Stromal cell of bone marrow (primary cell): ENCODE data around the gene ATG7.
"Not testable (repeated sequence)": the region's sequence is repeated elsewhere in the genome, so short reads cannot be mapped to it uniquely, and the experiment has no call there.

Experiments used
- DNase-seq: peaks from one replicate; pipeline ENCODE4 v3.0.0-alpha.2; 2012; ENCODE audit warnings: low read depth

Gene ATG7

DNA sequence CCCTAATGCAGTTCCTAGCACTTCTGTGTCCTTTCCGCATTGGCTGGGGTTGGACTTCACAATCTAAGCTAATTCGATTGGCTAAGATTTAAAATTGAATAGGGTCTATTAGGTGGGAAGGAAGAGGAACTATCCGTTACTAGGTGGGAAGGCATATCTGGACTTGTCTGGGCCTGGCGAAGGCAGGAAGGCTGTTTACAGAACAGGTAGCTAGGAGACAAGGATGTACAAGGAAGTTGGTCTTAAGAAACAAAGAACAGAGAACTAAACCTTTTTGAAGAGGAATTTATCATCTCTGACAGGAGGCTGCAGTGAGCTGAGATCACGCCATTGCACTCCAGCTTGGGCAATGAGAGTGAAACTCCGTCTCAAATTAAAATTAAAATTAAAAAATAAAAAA, 17.3 kb upstream of the ATG7 start:
- no peak for DNase-seq

DNA sequence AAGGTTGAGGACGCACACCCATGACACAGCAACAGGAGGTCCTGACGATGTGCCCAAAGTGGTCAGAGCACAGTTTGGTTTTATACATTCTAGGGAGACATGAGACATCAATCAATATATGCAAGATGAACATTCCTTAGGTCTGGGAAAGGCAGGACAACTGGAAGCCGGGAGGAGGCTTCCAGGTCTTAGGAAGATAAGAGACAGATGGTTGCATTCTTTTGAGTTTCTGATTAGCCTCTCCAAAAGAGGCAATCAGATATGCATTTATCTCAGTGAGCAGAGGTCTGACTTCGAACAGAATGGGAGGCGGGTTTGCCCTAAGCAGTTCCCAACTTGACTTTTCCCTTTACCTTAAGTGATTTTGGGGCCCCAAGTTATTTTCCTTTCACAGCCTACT, 16.7 kb upstream of the ATG7 start:
- not testable (repeated sequence) for DNase-seq

DNA sequence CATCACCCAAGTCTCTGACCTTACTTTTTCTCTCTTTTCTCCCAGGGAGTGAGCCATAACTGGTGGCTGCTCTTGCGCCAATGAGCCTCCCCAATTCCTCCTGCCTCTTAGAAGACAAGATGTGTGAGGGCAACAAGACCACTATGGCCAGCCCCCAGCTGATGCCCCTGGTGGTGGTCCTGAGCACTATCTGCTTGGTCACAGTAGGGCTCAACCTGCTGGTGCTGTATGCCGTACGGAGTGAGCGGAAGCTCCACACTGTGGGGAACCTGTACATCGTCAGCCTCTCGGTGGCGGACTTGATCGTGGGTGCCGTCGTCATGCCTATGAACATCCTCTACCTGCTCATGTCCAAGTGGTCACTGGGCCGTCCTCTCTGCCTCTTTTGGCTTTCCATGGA, 13.2 kb upstream of the ATG7 start:
- no peak for DNase-seq

DNA sequence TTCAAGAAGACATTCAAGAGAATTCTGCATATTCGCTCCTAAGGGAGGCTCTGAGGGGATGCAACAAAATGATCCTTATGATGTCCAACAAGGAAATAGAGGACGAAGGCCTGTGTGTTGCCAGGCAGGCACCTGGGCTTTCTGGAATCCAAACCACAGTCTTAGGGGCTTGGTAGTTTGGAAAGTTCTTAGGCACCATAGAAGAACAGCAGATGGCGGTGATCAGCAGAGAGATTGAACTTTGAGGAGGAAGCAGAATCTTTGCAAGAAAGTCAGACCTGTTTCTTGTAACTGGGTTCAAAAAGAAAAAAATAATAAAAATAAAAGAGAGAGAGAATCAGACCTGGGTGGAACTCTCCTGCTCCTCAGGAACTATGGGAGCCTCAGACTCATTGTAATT, 11.7 kb upstream of the ATG7 start:
- DNase-seq, result no peak

DNA sequence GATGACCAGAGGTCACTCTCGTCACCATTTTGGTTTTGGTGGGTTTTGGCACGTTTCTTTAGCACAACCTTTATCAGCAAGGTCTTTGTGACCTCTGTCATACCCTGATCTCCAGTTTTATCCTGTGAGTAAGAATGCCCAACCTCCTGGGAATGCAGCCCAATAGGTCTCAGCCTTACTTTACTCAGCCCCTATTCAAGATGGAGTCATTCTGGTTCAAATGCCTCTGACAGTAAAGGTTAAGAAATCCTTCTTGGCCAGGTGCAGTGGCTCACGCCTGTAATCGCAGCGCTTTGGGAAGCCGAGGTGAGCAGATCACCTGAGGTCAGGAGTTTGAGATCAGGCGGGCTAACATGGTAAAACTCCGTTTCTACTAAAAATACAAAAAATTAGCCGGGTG, 3.2 kb upstream of the ATG7 start:
- DNase-seq, result no peak

DNA sequence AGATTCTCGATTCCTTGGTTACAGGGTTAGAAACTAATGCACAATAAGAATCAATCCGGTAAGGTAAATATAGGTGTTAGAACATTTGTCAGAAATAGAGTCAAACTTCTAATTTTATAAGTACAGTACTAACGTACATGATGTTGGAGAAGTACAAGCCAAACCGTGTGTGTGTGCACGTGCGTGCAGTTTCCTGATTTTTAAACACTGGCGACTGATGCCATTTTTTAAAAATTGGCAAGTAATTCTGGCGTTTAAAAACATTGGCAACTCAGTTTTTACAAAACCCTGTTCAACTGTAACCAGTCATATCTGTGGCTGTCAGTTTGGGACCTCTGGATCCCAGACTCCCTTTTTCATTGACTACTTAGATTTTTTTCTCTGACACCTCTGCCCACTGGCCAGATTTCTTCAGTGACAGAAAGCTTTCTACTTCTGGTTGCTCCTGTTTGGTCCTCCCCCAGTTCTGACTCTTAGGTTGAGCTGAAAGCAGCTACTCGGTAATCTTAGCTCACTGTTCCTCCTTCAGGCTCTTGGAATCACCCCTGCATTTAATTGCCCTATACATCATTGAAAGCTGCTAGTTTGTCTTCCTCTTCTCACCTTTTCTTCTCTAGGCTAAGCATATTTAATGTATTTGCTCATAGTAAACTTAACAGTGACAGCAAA, 843 bp downstream of the ATG7 start:
- no peak for DNase-seq

DNA sequence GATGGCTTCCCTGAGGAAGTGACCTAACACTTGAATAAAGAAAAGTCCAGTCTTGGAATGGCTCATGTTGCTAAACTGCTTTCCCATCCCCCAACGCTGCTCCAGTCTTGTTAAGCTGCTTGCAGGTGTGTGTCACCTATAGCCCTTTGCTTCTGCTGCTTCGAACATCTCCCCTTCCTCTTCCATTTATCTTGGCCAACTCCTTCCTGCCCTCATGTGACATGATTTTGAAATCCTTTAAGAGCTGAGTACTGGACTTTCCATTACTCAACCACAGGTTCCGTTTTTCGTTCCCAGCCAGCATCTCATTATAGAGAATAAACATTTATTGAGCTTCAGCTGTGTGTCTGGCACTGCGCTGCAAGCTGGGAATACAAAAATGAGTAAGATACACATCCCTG, 1.7 kb downstream of the ATG7 start:
- no peak for DNase-seq

DNA sequence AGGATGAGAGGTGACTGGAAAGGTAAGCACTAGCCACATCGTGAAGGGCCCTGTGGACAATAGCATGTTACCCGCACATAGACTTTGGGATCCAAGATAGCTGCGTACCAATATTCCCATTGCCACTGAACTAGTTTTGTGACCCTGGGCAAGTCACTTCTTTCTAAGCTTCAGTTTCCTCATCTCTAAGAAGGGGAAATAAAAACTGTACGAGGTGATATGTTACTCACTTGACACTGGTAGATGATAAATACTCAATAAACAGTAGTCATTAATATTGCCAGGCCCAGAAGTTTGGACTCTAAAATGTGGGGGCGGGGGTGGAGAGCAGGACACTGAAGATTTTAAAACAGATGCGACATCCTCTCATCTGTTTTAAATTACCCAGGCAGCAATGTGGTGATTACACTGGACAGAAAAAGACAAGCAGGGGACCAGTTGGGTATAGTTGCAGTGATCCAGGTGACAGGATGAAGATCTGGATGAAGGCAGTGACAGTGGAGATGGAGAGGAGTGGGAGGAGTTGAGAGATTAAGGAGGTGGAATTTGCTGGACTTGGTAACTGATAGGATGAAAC, 2.5 kb downstream of the ATG7 start:
- no peak for DNase-seq

DNA sequence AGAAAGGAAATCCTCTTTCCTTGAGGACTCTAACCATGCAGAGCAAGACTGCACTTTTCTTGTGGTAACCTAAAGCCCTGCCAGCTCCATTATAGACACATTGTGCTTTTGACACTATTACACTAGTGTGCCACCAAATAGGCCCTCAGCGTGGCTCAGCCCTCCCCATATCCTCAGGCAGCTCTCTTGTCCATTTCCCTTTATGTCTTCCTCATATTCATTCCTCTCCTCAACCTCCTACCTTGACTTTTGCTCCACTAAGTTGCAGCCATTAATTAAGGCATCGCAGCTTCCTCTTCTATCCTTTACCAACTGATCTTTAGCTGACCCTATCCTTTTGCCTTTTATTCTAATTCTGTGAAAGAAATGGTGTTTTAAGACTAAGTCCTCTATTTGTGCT, 3.7 kb downstream of the ATG7 start:
- no peak for DNase-seq

DNA sequence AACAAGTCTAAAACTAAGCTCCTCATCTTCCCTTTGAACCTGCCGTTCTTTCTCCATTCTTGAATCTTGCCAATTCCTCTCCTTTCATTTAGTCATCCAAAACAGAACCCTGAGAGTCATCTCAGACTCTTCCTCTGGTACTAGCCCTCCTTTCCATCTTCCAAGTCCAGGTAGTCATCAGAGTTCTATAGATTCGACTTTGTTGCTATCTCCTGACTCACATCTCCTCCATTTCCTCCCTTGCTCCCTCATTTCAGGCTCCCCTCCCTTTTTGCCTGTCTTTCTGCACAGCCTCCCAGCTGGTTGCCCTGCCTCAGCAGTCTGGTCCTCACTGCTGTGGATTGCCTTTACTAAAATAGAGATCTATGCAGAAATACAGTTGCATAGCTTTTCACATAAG, 4.7 kb downstream of the ATG7 start:
- no peak for DNase-seq

DNA sequence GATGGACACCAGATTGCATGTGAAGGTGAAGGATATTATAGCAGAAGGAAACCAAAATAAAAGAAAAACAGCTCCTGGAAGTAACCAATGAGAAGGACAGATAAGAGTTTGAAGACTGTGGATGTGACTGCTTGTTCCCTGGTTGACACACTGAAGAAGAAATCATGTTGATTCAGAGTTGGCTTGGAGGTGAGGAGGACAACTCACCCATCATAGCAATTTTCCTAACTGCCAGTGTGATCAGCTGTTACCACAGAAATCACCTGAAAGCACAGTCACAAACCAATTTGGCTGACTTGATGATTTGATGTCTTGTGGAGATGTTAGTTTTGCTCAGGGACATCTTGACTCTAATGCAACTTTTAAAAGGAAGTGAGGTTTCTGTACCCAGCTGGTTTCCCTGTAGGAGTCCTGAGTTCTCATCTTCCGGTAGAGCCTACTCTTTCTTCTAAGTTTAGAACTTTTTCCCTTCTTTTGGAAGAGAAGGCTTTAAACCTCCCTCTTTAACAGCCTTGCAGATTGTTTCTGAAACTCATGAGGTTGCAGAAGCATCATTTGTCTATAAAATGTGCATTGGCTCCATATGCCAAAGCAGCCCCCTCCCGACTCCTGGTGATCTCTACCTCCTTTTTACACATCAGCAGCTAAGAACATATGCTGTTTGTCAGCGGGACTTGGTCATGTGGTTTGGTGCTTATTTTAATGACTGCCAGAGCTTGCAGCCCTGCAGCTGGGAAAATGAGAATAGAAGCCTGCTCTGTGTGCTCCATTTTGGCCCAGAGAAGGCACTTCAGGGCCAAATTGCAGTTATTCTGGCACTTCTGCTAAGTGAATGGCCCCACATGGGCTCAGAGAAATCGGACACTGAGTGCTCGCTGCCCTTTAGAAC, 10.3 kb downstream of the ATG7 start:
- DNase-seq, result no peak

DNA sequence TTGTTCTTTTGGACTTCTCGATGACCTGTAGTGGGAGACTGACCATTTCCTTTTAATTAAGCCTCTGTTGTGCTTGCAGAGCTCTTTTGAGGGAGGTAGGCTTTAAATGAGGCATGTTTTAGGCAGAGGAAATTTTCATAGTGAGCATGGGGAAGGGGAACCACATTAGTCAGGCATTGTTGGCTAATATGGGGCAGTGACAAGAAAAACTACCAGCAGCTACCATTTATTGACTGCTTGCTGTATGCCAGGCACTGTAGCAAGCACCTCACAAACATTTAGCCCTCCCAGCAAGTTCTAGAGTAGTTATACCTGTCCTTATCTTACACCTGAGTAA, 10.9 kb downstream of the ATG7 start:
- DNase-seq, result no peak

DNA sequence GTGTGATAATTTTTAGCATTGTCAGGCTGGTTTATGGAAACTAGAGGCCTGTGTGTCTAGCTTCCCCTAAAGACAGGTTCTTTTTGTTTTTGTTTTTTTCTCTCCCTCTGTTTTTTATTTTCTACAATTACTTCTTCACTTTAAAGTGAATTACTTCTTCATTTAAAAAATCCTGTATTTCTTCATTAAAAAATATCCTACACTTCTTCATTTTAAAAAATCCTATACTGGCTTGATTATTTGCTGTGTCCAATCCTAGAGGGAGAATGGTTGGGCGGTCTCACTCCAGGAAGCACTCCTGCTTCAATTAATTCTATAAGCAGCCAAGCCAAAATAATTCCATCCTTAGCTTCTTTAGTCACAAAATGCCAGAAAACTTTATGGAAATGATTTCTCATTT, 11.8 kb downstream of the ATG7 start:
- no peak for DNase-seq

DNA sequence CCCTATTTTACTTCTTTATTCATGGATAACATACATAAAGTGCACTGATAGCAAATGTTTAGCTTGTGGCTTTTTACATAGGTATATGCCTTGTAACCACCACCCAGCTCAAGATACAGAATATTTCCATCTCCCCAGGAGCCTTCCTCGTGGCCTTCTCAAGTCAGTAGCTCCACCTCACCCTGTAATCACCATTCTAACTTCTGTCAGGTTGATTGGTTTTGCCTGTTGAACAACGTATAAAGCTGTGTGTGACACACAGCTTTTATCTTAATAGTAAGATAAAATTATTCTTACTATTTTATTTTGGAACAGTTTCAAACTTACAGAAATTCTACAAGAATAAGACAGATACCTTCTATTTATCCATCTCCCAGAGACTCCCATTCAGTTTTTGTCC, 13.3 kb downstream of the ATG7 start:
- DNase-seq, result no peak

DNA sequence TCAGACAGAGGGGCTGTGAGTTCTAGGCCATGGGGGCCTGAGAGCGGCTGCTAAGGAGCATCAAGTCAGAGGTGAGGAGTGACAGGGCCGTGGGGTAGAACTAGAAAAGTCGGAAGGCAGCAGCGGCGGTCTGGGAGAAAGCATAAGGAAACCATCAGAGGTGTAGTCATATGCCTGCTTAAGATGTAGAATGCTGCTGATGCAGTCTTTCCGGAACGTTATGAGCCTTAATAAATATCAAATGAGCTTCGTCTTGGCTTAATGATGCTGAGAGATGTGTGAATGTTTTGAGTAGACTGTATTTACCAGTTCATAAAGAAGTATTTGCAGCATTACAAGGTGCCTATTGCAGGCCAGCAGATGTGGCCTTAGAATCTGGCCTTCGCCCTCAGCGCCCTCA, 15.2 kb downstream of the ATG7 start:
- DNase-seq, result no peak

DNA sequence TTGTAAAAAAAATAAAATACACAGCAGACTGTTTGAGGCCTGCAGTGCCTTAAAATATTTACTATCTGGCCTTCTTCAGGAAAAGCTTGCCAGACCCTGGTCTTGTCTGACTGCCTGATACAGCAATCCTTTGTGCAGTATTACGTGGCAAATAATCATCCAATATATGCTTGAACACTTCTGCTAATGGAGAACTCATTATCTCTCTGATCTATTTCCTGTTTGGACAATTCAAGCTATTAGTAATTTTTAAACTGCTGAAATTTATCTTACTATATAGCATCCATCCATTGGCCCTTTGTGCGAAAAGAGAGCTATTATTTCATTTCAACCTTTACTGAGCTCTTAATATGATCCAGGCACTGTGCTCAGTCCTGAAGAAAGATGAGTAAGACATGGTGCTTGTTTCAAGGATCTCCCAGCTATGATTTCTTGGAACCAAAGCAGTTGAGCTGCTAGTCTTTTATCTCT, 15.9 kb downstream of the ATG7 start:
- no peak for DNase-seq

DNA sequence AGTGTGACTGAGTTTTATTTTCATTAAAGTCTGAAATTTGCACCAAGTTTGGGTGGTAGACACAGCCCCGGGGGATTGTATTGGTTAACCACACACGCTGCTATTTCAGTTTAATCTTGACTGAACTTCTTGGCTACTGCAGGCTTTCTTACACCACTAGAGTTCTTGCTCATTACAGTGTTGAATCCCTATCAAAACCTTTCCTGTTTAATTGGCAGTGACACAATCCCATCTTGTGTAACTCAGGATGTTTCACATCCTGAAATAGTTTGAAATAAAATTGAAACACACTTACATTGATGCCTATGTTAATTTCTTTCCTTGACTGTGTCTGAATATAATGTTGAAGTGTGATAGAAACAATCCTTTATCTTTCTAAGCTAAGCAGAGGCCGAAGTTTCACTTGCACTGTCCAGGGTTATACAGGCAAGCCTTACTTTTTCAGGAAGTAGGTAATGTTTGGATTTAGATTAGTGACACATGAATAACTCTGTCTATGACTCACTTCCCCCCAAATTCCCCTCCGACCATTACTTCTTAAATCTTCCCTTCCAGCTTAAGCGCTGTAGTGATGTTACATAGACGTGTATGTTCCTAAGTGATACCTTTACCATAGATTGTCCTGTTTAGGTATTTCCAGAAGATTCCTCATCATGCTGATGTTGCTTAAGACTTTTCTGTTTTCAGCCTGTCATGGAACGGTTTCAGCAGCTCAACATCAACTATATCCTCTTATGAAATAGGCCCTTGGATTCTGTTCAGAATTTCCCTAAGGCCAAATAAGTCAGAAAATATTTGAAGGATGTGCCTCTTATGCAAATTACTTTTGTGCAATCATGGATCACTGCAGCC, 16.8 kb downstream of the ATG7 start:
- peak; percentile 75 for DNase-seq

DNA sequence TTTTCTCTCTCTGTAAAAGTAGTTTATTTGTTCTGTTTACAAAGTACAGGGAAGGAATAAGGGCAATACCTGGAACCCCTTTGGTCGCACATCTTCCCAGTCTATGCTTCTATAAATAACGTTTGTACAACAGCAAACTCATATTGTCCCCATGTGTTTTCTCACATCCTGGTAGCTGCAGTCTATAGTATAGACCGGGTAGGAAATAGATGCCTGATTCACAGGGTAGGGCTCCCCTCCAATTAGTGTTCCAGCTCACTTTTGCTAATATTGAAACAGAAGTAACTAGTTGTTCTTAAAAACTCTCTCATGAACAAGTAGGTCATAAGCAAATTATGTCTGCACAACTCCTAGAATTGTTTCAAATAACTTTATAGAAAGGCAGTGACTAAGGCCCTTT, 17.7 kb downstream of the ATG7 start:
- no peak for DNase-seq

DNA sequence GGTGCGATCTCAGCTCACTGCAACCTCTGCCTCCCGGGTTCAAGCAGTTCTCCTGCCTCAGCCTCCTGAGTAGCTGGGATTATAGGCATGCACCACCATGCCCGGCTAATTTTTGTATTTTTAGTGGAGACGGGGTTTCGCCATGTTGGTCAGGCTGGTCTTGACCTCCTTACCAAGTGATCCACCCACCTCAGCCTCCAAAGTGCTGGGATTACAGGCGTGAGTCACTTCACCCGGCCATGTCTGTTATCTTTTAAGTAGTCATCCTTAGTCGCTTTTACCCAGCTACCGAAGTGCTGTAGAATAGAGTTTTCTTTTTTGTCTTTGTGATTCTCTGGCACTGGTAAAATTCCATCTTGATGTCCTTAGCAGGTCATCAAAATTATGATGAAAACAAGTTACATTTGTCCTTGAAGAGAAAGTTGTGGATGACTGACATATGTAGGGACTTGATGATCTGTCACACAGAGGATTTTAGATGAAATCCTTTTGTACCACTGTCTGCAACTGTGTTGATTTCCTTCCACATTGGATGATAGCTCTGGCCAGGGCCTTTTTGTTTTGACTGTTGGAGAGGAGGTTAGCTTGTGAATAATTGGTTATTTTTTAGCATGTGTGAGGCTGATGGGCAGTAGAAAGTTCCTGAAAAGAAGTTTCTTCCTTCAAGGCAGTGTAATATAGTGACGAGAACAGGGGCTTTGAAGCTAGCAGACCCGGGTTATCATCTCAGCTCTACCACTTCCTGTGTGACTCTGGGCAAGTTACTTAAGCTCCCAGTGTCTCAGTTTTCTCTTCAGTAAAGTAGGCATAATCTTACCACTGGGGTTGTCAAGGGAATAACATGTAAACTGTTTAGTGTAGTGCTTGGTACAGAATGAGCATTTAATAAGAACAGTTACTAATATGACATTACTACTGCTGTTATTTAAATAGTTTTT, 18.8 kb downstream of the ATG7 start:
- peak; percentile 41 for DNase-seq

DNA sequence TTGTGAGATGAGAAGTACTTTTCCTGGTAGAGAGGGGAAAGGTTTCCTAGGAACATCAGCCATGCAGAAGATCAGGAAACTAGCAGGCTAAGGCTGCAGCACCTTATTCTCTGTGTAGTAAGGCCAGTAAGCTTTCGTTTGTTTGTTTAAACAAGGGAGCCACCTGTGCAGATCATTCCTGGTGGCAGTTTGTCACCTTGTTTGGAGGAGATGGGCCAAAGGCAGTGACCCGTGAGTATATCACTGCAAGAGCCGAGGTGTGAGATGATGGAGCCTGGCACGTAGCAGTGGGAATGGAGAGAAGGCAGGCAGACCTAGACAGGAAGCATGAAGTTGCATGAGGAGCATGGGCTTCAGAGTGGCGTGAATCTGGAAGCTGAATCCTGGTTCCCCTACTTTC, 19.6 kb downstream of the ATG7 start:
- DNase-seq, result no peak

DNA sequence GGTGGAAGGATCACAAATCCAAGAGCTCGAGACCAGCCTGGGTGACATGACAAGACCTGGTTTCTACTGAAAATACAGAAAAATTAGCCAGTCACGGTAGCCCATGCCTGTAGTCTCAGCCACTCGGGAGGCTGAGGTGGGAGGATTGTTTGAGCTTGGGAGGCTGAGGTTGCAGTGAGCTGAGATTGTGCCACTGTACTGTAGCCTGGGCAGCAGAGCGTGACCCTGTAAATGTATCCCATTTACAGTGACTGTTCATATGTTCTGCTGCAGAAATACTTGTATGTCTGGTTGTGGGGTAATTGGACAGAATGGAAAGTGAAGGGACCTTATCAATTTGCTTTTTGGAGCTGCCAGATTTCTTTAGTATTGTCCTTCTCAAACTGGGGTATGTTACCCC, 24.9 kb downstream of the ATG7 start:
- DNase-seq, result no peak
